ENCODE measurements around the gene PCSK1N. TPM values are rescaled to one million over a fixed set of nuclear protein-coding genes. Genes with fewer than 3 reads are reported as not detected.
A peak's percentile ranks its signal among the peaks of the same experiment; 100 is the strongest.
"Not testable (repeated sequence)": the region's sequence is repeated elsewhere in the genome, so short reads cannot be mapped to it uniquely, and the experiment has no call there.

PCSK1N gene
- total RNA-seq = 10 to 100 TPM in 1 of 4 donors, 1 to 10 TPM in 3; 5.0 to 21.8 (median 7.3) TPM

GRCh38 chrX:48835524-48836329 lies at the start of gene PCSK1N:
PCSK1N (minus strand) TSS chrX:48835610; CDS start chrX:48835532, 78 bp downstream.
- WGBS, 2 donors = 56 to 57% methylated on average over 4 to 14 of the region's 35 CpGs
- Histone ChIP-seq H3K36me3 (no peaks in the 10 kb centered on the region), H3K4me1 (peaks cover 0 to 15% (median 2%) of the 10 kb centered on the region in 4 donors), H3K27ac (no peak within 1 kb of the TSS), H3K27me3 (peaks cover 0 to 50% of the 10 kb centered on the region in 2 donors), H3K4me3 (peak within 1 kb of the TSS in 1 of 4 donors; percentile 43), H3K9me3 (no peaks in the 10 kb centered on the region)
- DNase-seq (ENCODE audit: low spot score in 2 of 2) = no peak
- no peak for TF ChIP-seq POLR2A (IDR thresholded peaks at IDR 0.05)

GRCh38 chrX:48883729-48884128 lies 48.3 kb upstream of the PCSK1N start:
- Histone ChIP-seq H3K27ac (no peak overlapping the region), H3K4me1 (no peaks in the 10 kb centered on the region), H3K9me3 (no peaks in the 10 kb centered on the region), H3K36me3 (no peaks in the 10 kb centered on the region), H3K27me3 (no peaks in the 10 kb centered on the region), H3K4me3 (no peak overlapping the region)
- no peak for DNase-seq (ENCODE audit: low spot score in 2 of 2)
- no peak for TF ChIP-seq POLR2A (IDR thresholded peaks at IDR 0.05)
- TF ChIP-seq EP300 (IDR thresholded peaks at IDR 0.05) = no peak
- no peak for TF ChIP-seq CTCF (IDR thresholded peaks at IDR 0.05)
- WGBS, 2 donors = 72 to 78% methylated on average over 10 of the region's 10 CpGs

- H3K36me3 ChIP-seq; H3K27me3 ChIP-seq; H3K9me3 ChIP-seq; H3K27ac ChIP-seq; DNase-seq (ENCODE audit: low spot score in 2 of 2); H3K4me1 ChIP-seq; H3K4me3 ChIP-seq: not testable (repeated sequence)
- WGBS, 2 donors = 41 to 54% methylated on average over 3 to 4 of the region's 4 CpGs
These were observed 41.5 kb upstream of the PCSK1N start for GRCh38 chrX:48876944-48877343.

- H3K9me3 ChIP-seq; H3K36me3 ChIP-seq; H3K4me3 ChIP-seq; H3K27me3 ChIP-seq; DNase-seq (ENCODE audit: low spot score in 2 of 2); H3K4me1 ChIP-seq; H3K27ac ChIP-seq: not testable (repeated sequence)
- whole genome bisulfite sequencing, 2 donors = 65 to 90% methylated on average over 1 to 2 of the region's 2 CpGs
These were observed 36.6 kb upstream of the PCSK1N start for GRCh38 chrX:48872017-48872416.

- 43 to 55% methylated on average over 4 of the region's 4 CpGs for WGBS, 2 donors
- H3K9me3 ChIP-seq = no peaks in the 10 kb centered on the region
- H3K4me1 ChIP-seq = no peaks in the 10 kb centered on the region
- H3K27ac ChIP-seq = no peak overlapping the region
- no peaks in the 10 kb centered on the region for H3K36me3 ChIP-seq
- no peaks in the 10 kb centered on the region for H3K27me3 ChIP-seq
- DNase-seq (ENCODE audit: low spot score in 2 of 2) = no peak
- H3K4me3 ChIP-seq = no peak overlapping the region
- no peak for TF ChIP-seq CTCF (IDR thresholded peaks at IDR 0.05)
- no peak for TF ChIP-seq EP300 (IDR thresholded peaks at IDR 0.05)
- no peak for TF ChIP-seq POLR2A (IDR thresholded peaks at IDR 0.05)
These were observed 28.8 kb upstream of the PCSK1N start for GRCh38 chrX:48864210-48864609.

- Histone ChIP-seq H3K4me1 (no peaks in the 10 kb centered on the region), H3K36me3 (no peaks in the 10 kb centered on the region), H3K4me3 (no peak overlapping the region), H3K9me3 (no peaks in the 10 kb centered on the region), H3K27me3 (no peaks in the 10 kb centered on the region), H3K27ac (no peak overlapping the region)
- no peak for DNase-seq (ENCODE audit: low spot score in 2 of 2)
- WGBS, 2 donors = 34 to 56% methylated on average over 5 of the region's 5 CpGs
- no peak for TF ChIP-seq EP300 (IDR thresholded peaks at IDR 0.05)
These were observed 19.5 kb upstream of the PCSK1N start for GRCh38 chrX:48854898-48855297.

GRCh38 chrX:48854121-48854804 lies 18.9 kb upstream of the PCSK1N start:
- H3K4me1 ChIP-seq; H3K27ac ChIP-seq; H3K36me3 ChIP-seq; DNase-seq (ENCODE audit: low spot score in 2 of 2); H3K27me3 ChIP-seq; H3K9me3 ChIP-seq; H3K4me3 ChIP-seq: not testable (repeated sequence)
- WGBS, 2 donors = 82 to 88% methylated on average over 8 to 9 of the region's 12 CpGs

GRCh38 chrX:48853494-48853893 lies 18.1 kb upstream of the PCSK1N start:
- not testable (repeated sequence) for H3K4me3 ChIP-seq; H3K9me3 ChIP-seq; H3K27ac ChIP-seq; H3K27me3 ChIP-seq; H3K36me3 ChIP-seq; H3K4me1 ChIP-seq; DNase-seq (ENCODE audit: low spot score in 2 of 2)

All from tibial nerve (tissue), 4 donors.